Measurements from ENCODE around the gene MAP3K13. TPM values are rescaled to one million over a fixed set of nuclear protein-coding genes. Genes with fewer than 3 reads are reported as not detected.

Gene MAP3K13
- total RNA-seq, 1 experiment from 2014 or later, result 10.6 TPM

- H3K79me1 ChIP-seq (ENCODE audit: insufficient read depth, low read depth, low read length, poor library complexity, severe bottlenecking), result no peaks in the 10 kb centered on the region
- H4K5ac ChIP-seq (ENCODE audit: insufficient read length, low read depth, low read length), result no peak overlapping the region
- no peaks in the 10 kb centered on the region for H3K27me3 ChIP-seq (ENCODE audit: insufficient read depth, low read length)
- Mint-ChIP-seq H3K36me3 (ENCODE audit: insufficient read depth in 1 of 3, low read depth in 3 of 3) (no peaks in the 10 kb centered on the region), H3K4me1 (peaks cover 0 to 3% of the 10 kb centered on the region in 2 experiments; a peak in 2 of 4 replicates), H3K27me3 (ENCODE audit: low read depth) (no peaks in the 10 kb centered on the region), H3K27ac (no peak overlapping the region), H3K4me3 (no peak overlapping the region), H3K9me3 (no peaks in the 10 kb centered on the region)
- H2BK5ac ChIP-seq (ENCODE audit: insufficient read length, low read length), result no peak overlapping the region
- no peak overlapping the region for H3K4me2 ChIP-seq (ENCODE audit: insufficient read depth, insufficient read length, low read length)
- no peak for TF ChIP-seq CTCF (conservative IDR thresholded peaks at IDR 0.05)
- H3K14ac ChIP-seq (ENCODE audit: insufficient read depth, low read length), result no peak overlapping the region
- H3K18ac ChIP-seq (ENCODE audit: insufficient read length, low read depth, low read length), result no peak overlapping the region
- H3K27ac ChIP-seq (ENCODE audit: insufficient read length, low read depth, low read length), result no peak overlapping the region
- no peak overlapping the region for H3T11ph ChIP-seq (ENCODE audit: low read length)
- no peak overlapping the region for H4K8ac ChIP-seq (replicated peaks; ENCODE audit: insufficient read length, low read depth, low read length)
- no peak overlapping the region for H3K23ac ChIP-seq (ENCODE audit: insufficient read length, low read depth, low read length)
- H4K20me1 ChIP-seq (ENCODE audit: control insufficient read depth, insufficient read depth, insufficient read length), result no peaks in the 10 kb centered on the region
- H2BK15ac ChIP-seq (ENCODE audit: low read depth, low read length), result no peak overlapping the region
- no peaks in the 10 kb centered on the region for H3K23me2 ChIP-seq (ENCODE audit: insufficient read length, low read depth, low read length, poor library complexity, severe bottlenecking)
- no CpG with 5 or more reads among the region's 6 CpGs for WGBS (ENCODE audit: extremely low coverage, insufficient read length, low lambda C conversion rate)
- H3K56ac ChIP-seq (ENCODE audit: insufficient read length, low read depth, low read length), result no peak overlapping the region
- H2AK5ac ChIP-seq (ENCODE audit: insufficient read length, low read length), result no peak overlapping the region
- no peaks in the 10 kb centered on the region for H3K4me1 ChIP-seq (ENCODE audit: insufficient read depth, low read length)
- no peak overlapping the region for H3K4ac ChIP-seq (ENCODE audit: low read depth, low read length)
- no peak overlapping the region for H2BK20ac ChIP-seq (ENCODE audit: low read depth, low read length, poor library complexity, severe bottlenecking)
- no peak overlapping the region for H3K9ac ChIP-seq (ENCODE audit: extremely low read depth, insufficient read length, low read length)
- H3K9me3 ChIP-seq (ENCODE audit: control insufficient read depth, low read depth, low read length), result no peaks in the 10 kb centered on the region
- H4K91ac ChIP-seq (ENCODE audit: insufficient read length, low read depth, low read length), result no peak overlapping the region
- H3K79me2 ChIP-seq (ENCODE audit: insufficient read depth, low read length), result no peaks in the 10 kb centered on the region
- no peak overlapping the region for H2BK120ac ChIP-seq (ENCODE audit: low read depth, low read length, poor library complexity, severe bottlenecking)
- H2AFZ ChIP-seq (ENCODE audit: low read length), result no peak overlapping the region
- no peak for DNase-seq
- no peak overlapping the region for H2BK12ac ChIP-seq (ENCODE audit: insufficient read length, low read depth, low read length)
Measured at GRCh38 chr3:185507883-185508282, 144.9 kb downstream of the MAP3K13 start.

Measured in H9 (cell line).